HL-60 (cell line): ENCODE measurements around the gene AADACL3.

Experiments used
- CTCF ChIP-seq: IDR thresholded peaks from one replicate; pipeline ENCODE4 v1.5.1; 2011; ENCODE audit warnings: low read length, control low read depth, inconsistent platforms; ENCODE audit not compliant: insufficient read depth
- GABPA ChIP-seq: IDR thresholded peaks from 2 replicates; pipeline ENCODE4 v1.6.1; 2012; ENCODE audit warnings: low read depth
- POLR2AphosphoS5 ChIP-seq: IDR thresholded peaks from 2 replicates; pipeline ENCODE4 v1.6.1; 2012; ENCODE audit warnings: low read depth
- SPI1 ChIP-seq: IDR thresholded peaks from 2 replicates; pipeline ENCODE4 v1.6.1; 2012; ENCODE audit warnings: low read depth, mild to moderate bottlenecking, borderline replicate concordance
- TF ChIP-seq, protein P1 (sequence below): IDR thresholded peaks from 2 replicates; pipeline ENCODE4 v1.6.1; 2012; ENCODE audit warnings: low read depth; ENCODE audit not compliant: insufficient replicate concordance

- TF ChIP-seq CTCF (no peak), POLR2AphosphoS5 (no peak), GABPA (no peak), SPI1 (no peak)
- TF ChIP-seq, protein P1, sequence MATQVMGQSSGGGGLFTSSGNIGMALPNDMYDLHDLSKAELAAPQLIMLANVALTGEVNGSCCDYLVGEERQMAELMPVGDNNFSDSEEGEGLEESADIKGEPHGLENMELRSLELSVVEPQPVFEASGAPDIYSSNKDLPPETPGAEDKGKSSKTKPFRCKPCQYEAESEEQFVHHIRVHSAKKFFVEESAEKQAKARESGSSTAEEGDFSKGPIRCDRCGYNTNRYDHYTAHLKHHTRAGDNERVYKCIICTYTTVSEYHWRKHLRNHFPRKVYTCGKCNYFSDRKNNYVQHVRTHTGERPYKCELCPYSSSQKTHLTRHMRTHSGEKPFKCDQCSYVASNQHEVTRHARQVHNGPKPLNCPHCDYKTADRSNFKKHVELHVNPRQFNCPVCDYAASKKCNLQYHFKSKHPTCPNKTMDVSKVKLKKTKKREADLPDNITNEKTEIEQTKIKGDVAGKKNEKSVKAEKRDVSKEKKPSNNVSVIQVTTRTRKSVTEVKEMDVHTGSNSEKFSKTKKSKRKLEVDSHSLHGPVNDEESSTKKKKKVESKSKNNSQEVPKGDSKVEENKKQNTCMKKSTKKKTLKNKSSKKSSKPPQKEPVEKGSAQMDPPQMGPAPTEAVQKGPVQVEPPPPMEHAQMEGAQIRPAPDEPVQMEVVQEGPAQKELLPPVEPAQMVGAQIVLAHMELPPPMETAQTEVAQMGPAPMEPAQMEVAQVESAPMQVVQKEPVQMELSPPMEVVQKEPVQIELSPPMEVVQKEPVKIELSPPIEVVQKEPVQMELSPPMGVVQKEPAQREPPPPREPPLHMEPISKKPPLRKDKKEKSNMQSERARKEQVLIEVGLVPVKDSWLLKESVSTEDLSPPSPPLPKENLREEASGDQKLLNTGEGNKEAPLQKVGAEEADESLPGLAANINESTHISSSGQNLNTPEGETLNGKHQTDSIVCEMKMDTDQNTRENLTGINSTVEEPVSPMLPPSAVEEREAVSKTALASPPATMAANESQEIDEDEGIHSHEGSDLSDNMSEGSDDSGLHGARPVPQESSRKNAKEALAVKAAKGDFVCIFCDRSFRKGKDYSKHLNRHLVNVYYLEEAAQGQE, result no peak
Observed at GRCh38 chr1:12754738-12755137, 38.8 kb downstream of the AADACL3 start.
